ENCODE results near the gene PRKG1. TPM values are rescaled to one million over a fixed set of nuclear protein-coding genes. Genes with fewer than 3 reads are reported as not detected.
A peak's percentile ranks its signal among the peaks of the same experiment; 100 is the strongest.

Gene PRKG1
- total RNA-seq, 4 donors from 2014 or later: 1.2 to 6.5 (median 2.7) TPM

DNA sequence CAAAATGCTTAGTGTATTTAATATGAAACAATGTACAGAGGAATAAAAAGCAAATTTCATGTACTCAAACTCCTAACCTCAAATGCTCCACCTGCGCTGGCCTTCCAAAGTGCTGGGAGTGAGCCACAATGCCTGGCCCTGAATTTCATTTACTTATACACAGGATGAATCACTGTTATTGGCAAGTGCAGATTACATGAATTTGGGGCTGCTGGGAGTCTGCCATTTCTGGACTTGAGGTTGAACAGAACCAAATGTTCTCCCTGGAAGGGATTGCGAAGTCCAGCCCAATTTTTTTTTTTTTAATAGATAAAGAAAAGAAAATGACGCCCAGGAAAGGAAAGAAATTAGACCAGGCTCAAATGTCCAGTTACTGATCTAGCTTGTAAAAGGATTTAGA, 631.9 kb downstream of the PRKG1 start:
- no peak for TF ChIP-seq EP300 (IDR thresholded peaks at IDR 0.05)
- TF ChIP-seq POLR2A (IDR thresholded peaks at IDR 0.05): no peak
- 53% methylated on average over 3 of the region's 3 CpGs for WGBS

GRCh38 chr10:51707392-51707791, 633.1 kb downstream of the PRKG1 start:
- WGBS: 92% methylated on average over 6 of the region's 6 CpGs
- Histone ChIP-seq H3K9me3 (no peaks in the 10 kb centered on the region), H3K4me3 (no peak overlapping the region), H3K4me1 (peaks cover 6% of the 10 kb centered on the region), H3K27ac (no peak overlapping the region), H3K27me3 (no peaks in the 10 kb centered on the region), H3K36me3 (no peaks in the 10 kb centered on the region)
- no peak for DNase-seq (ENCODE audit: low spot score in 2 of 2)
- no peak for TF ChIP-seq POLR2AphosphoS5 (IDR thresholded peaks at IDR 0.05)
- TF ChIP-seq EP300 (IDR thresholded peaks at IDR 0.05): no peak

More for the DNA sequence above, 631.9 kb downstream of the PRKG1 start:
- H3K27ac ChIP-seq: no peak overlapping the region
- H3K27me3 ChIP-seq: no peaks in the 10 kb centered on the region
- no peak overlapping the region for H3K4me3 ChIP-seq
- no peaks in the 10 kb centered on the region for H3K36me3 ChIP-seq
- peak; percentile 85 to 86 for DNase-seq (ENCODE audit: low spot score in 2 of 2)
- no peaks in the 10 kb centered on the region for H3K9me3 ChIP-seq
- H3K4me1 ChIP-seq: peaks cover 6% of the 10 kb centered on the region

DNA sequence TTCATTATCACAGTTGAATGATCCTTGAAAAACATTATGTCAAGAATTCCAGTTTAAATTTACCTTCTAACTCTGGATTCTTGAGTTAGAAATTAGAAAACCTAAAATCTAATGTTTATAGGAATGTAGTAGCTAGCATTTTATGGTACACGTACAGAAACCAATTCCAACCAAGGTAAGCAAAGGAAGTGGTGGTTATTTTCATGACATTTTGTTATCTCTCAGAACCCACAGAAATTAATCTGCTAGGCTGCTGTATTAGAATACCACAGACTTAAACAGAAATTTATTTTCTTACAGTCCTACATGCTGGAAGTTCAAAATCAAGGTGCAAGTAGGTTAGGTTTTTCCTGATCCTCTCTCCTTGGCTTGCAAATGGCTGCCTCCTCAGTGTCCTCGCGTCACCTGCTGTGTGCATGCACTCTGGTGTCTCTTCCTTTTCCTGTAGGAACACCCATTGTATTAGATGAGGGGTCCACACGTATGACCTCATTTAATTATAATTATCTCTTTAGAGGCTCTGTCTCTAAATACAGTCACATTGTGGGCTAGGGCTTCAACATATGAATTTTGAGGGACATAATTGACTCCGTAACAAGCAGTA, 633.6 kb downstream of the PRKG1 start:
- Histone ChIP-seq H3K4me1 (peaks cover 6% of the 10 kb centered on the region), H3K9me3 (no peaks in the 10 kb centered on the region), H3K36me3 (no peaks in the 10 kb centered on the region), H3K27ac (no peak overlapping the region), H3K27me3 (no peaks in the 10 kb centered on the region), H3K4me3 (no peak overlapping the region)
- 91% methylated on average over 5 of the region's 5 CpGs for WGBS
- DNase-seq (ENCODE audit: low spot score in 2 of 2): no peak
- TF ChIP-seq POLR2AphosphoS5 (IDR thresholded peaks at IDR 0.05): no peak
- no peak for TF ChIP-seq POLR2A (IDR thresholded peaks at IDR 0.05)
- TF ChIP-seq CTCF (IDR thresholded peaks at IDR 0.05): no peak
- no peak for TF ChIP-seq EP300 (IDR thresholded peaks at IDR 0.05)

- peaks cover 6% of the 10 kb centered on the region for H3K4me1 ChIP-seq
- H3K27me3 ChIP-seq: no peaks in the 10 kb centered on the region
- no peak for TF ChIP-seq POLR2AphosphoS5 (IDR thresholded peaks at IDR 0.05)
- TF ChIP-seq POLR2A (IDR thresholded peaks at IDR 0.05): no peak
- no peak for TF ChIP-seq CTCF (IDR thresholded peaks at IDR 0.05)
- no peak for TF ChIP-seq EP300 (IDR thresholded peaks at IDR 0.05)
- no peak overlapping the region for H3K4me3 ChIP-seq
- 81% methylated on average over 2 of the region's 2 CpGs for WGBS
- no peaks in the 10 kb centered on the region for H3K36me3 ChIP-seq
- no peaks in the 10 kb centered on the region for H3K9me3 ChIP-seq
- H3K27ac ChIP-seq: no peak overlapping the region
- DNase-seq (ENCODE audit: low spot score in 2 of 2): no peak
These were observed 634.3 kb downstream of the PRKG1 start for GRCh38 chr10:51708609-51709008.

DNA sequence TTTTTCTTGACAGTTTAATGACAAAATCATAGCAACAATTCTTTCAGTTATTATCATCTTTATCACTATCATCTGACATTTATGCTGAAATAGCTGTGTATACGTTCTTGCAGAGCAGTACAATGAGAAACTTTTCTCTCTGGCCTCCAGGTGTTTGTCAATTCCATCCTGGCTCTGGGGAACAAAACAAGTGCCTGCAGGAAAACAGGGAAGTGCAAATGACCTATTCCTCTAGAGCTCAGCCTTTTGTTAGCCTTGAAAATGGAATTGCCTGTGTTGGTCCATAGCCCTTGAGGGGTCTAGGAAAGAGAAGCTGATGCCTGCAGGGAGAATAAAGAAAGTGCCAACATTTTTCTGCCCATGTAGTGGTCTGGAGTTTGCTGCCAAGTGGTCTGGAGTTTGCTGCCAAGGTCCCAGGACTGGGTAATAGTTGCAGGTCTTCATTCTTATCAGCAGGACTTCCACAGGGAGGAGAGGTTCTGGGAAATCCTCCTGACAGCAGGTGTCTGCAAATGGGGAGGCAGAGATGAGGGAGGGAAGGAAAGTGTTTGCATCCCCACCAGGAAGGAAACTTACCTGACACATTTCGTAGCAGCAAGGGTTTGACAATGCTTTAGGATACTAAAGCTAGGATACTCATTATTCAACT, 635.2 kb downstream of the PRKG1 start:
- Histone ChIP-seq H3K4me3 (no peak overlapping the region), H3K4me1 (peaks cover 6% of the 10 kb centered on the region), H3K27ac (no peak overlapping the region), H3K9me3 (no peaks in the 10 kb centered on the region), H3K27me3 (no peaks in the 10 kb centered on the region), H3K36me3 (no peaks in the 10 kb centered on the region)
- TF ChIP-seq POLR2AphosphoS5 (IDR thresholded peaks at IDR 0.05) (no peak), POLR2A (IDR thresholded peaks at IDR 0.05) (no peak), CTCF (IDR thresholded peaks at IDR 0.05) (no peak), EP300 (IDR thresholded peaks at IDR 0.05) (no peak)
- DNase-seq (ENCODE audit: low spot score in 2 of 2): no peak
- WGBS: 74% methylated on average over 2 of the region's 2 CpGs

DNA sequence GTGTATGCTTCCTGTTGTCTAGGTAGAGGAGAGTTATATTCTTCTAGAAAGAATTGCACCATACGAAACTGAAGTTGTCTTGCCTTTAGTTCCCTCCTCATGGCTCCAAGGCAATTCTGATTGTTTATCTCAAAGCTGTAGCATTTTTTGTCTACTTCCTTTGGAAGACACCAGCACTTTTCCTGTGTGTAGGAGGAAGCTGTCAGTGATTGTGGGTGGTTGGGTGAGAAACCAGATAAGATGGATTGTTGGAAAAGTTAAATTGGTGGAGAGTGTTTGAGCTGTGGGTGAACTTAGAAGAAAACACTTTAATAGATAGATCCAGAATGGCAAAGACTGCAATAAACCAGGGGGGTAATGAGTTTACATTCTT, 637.2 kb downstream of the PRKG1 start:
- no peaks in the 10 kb centered on the region for H3K4me1 ChIP-seq
- no peaks in the 10 kb centered on the region for H3K9me3 ChIP-seq
- TF ChIP-seq EP300 (IDR thresholded peaks at IDR 0.05) (no peak), CTCF (IDR thresholded peaks at IDR 0.05) (no peak), POLR2A (IDR thresholded peaks at IDR 0.05) (no peak), POLR2AphosphoS5 (IDR thresholded peaks at IDR 0.05) (no peak)
- H3K4me3 ChIP-seq: no peak overlapping the region
- 56% methylated on average over 1 of the region's 1 CpG for WGBS
- no peak for DNase-seq (ENCODE audit: low spot score in 2 of 2)
- H3K36me3 ChIP-seq: no peaks in the 10 kb centered on the region
- H3K27ac ChIP-seq: no peak overlapping the region
- H3K27me3 ChIP-seq: no peaks in the 10 kb centered on the region
